GM12873 (cell line): Measurements from ENCODE around the gene PNISR.

Source experiments
- CTCF ChIP-seq: IDR thresholded peaks from 2 replicates; pipeline ENCODE4 v1.5.1; 2012; ENCODE audit warnings: low read depth, mild to moderate bottlenecking, moderate library complexity, low read length, control low read depth; ENCODE audit not compliant: insufficient read depth; ENCODE audit errors: missing control alignments

Gene PNISR

GRCh38 chr6:99369533-99369932 lies 55.6 kb downstream of the PNISR start:
- no peak for TF ChIP-seq CTCF

- TF ChIP-seq CTCF, result no peak
Measured at GRCh38 chr6:99366852-99367251, 58.3 kb downstream of the PNISR start.

- TF ChIP-seq CTCF, result no peak
Measured at GRCh38 chr6:99364026-99364425, 61.1 kb downstream of the PNISR start.

GRCh38 chr6:99362678-99363268 lies 62.3 kb downstream of the PNISR start:
- no peak for TF ChIP-seq CTCF

- TF ChIP-seq CTCF, result no peak
Measured at GRCh38 chr6:99359800-99360199, 65.3 kb downstream of the PNISR start.

- no peak for TF ChIP-seq CTCF
Measured at GRCh38 chr6:99356641-99357040, 68.5 kb downstream of the PNISR start.

GRCh38 chr6:99354983-99355382 lies 70.1 kb downstream of the PNISR start:
- no peak for TF ChIP-seq CTCF
